ENCODE data around the gene DSCAML1. TPM values are rescaled to one million over a fixed set of nuclear protein-coding genes. Genes with fewer than 3 reads are reported as not detected.
"Not testable (repeated sequence)": the region's sequence is repeated elsewhere in the genome, so short reads cannot be mapped to it uniquely, and the experiment has no call there.

DSCAML1 gene
- total RNA-seq, 2 experiments from 2014 or later: 0.13 to 0.29 TPM

GRCh38 chr11:117398618-117399017 is 398.4 kb downstream of the DSCAML1 start:
- ATAC-seq; H3K27me3 Mint-ChIP-seq; H3K9me3 Mint-ChIP-seq; intact Hi-C loops (cut with micrococcal nuclease); DNase-seq; H3K4me3 Mint-ChIP-seq; POLR2A ChIA-PET; H3K4me1 Mint-ChIP-seq (ENCODE audit: low read depth); H3K27ac Mint-ChIP-seq: not testable (repeated sequence)
- CTCF ChIA-PET: interaction anchor here (1.8 kb wide), 1 partner anchor 28 kb away, joined by 5 read pairs; no protein-coding TSS in a partner anchor
- peaks cover 73% of the 10 kb centered on the region for H3K36me3 Mint-ChIP-seq (ENCODE audit: low read depth)

- Mint-ChIP-seq H3K27ac (no peak overlapping the region), H3K27me3 (no peaks in the 10 kb centered on the region), H3K36me3 (ENCODE audit: low read depth) (peaks cover 73% of the 10 kb centered on the region), H3K4me3 (no peak overlapping the region), H3K9me3 (peaks cover 9% of the 10 kb centered on the region), H3K4me1 (ENCODE audit: low read depth) (no peaks in the 10 kb centered on the region)
- DNase-seq (no peak), ATAC-seq (no peak)
- no peak for TF ChIP-seq CTCF (IDR thresholded peaks at IDR 0.05)
- ChIA-PET CTCF (no interaction called here), POLR2A (no interaction called here)
- intact Hi-C loops (cut with micrococcal nuclease): no loop called here
Observed at GRCh38 chr11:117396970-117397369, 400.0 kb downstream of the DSCAML1 start.

GRCh38 chr11:117395476-117395875 is 401.5 kb downstream of the DSCAML1 start:
- no peak for TF ChIP-seq CTCF (IDR thresholded peaks at IDR 0.05)
- H3K4me3 Mint-ChIP-seq: no peak overlapping the region
- H3K27me3 Mint-ChIP-seq: no peaks in the 10 kb centered on the region
- peaks cover 9% of the 10 kb centered on the region for H3K9me3 Mint-ChIP-seq
- intact Hi-C loops (cut with micrococcal nuclease): no loop called here
- no peaks in the 10 kb centered on the region for H3K4me1 Mint-ChIP-seq (ENCODE audit: low read depth)
- H3K27ac Mint-ChIP-seq: no peak overlapping the region
- CTCF ChIA-PET: interaction anchor here (3.2 kb wide), 1 partner anchor 31 kb away, joined by 15 read pairs; no protein-coding TSS in a partner anchor
- POLR2A ChIA-PET: interaction anchor here (1.1 kb wide), 1 partner anchor 221 kb away, joined by 3 read pairs; no protein-coding TSS in a partner anchor
- peaks cover 79% of the 10 kb centered on the region for H3K36me3 Mint-ChIP-seq (ENCODE audit: low read depth)
- DNase-seq (no peak), ATAC-seq (no peak)

GRCh38 chr11:117394221-117394925 is 402.6 kb downstream of the DSCAML1 start:
- Mint-ChIP-seq H3K4me3 (no peak overlapping the region), H3K9me3 (peaks cover 9% of the 10 kb centered on the region), H3K27ac (no peak overlapping the region), H3K4me1 (ENCODE audit: low read depth) (no peaks in the 10 kb centered on the region), H3K27me3 (no peaks in the 10 kb centered on the region), H3K36me3 (ENCODE audit: low read depth) (peaks cover 73% of the 10 kb centered on the region)
- POLR2A ChIA-PET: no interaction called here
- no peak for TF ChIP-seq CTCF (IDR thresholded peaks at IDR 0.05)
- DNase-seq (no peak), ATAC-seq (no peak)
- CTCF ChIA-PET: interaction anchor here (1.3 to 3.2 kb wide), 2 partner anchors 11 to 32 kb away, joined by 3 to 15 read pairs; no protein-coding TSS in a partner anchor
- intact Hi-C loops (cut with micrococcal nuclease): no loop called here

GRCh38 chr11:117392979-117393378 is 404.0 kb downstream of the DSCAML1 start:
- Mint-ChIP-seq H3K27me3 (no peaks in the 10 kb centered on the region), H3K4me3 (no peak overlapping the region), H3K27ac (no peak overlapping the region), H3K36me3 (ENCODE audit: low read depth) (peaks cover 63% of the 10 kb centered on the region), H3K9me3 (peaks cover 3% of the 10 kb centered on the region), H3K4me1 (ENCODE audit: low read depth) (no peaks in the 10 kb centered on the region)
- POLR2A ChIA-PET: no interaction called here
- ATAC-seq (no peak), DNase-seq (no peak)
- CTCF ChIA-PET: interaction anchor here (1.3 to 3.2 kb wide), 2 partner anchors 10 to 33 kb away, joined by 3 to 15 read pairs; no protein-coding TSS in a partner anchor
- intact Hi-C loops (cut with micrococcal nuclease): no loop called here
- no peak for TF ChIP-seq CTCF (IDR thresholded peaks at IDR 0.05)
